SU-DHL-6 (cell line): ENCODE data around the gene SETSIP.
"Not testable (repeated sequence)": the region's sequence is repeated elsewhere in the genome, so short reads cannot be mapped to it uniquely, and the experiment has no call there.

Experiments used
- H2AFZ ChIP-seq: fragments of 200-600 bp; sonication (generic); 2 replicates; pipeline ENCODE4 v1.6.1; 2014; ENCODE audit warnings: low read depth, mild to moderate bottlenecking, moderate library complexity, mixed read lengths, antibody characterized with exemption, low read length; ENCODE audit not compliant: severe bottlenecking
- H3F3A ChIP-seq: fragments of 200-600 bp; shearing (Covaris generic); 2 replicates; pipeline ENCODE4 v1.6.0; 2016; ENCODE audit warnings: antibody characterized with exemption, mild to moderate bottlenecking; ENCODE audit not compliant: insufficient read depth
- H3K27ac ChIP-seq: fragments of 200-600 bp; sonication (generic); 2 replicates; pipeline ENCODE4 v1.5.1; 2016; ENCODE audit warnings: low read depth, mild to moderate bottlenecking, low read length, moderate library complexity, mixed read lengths
- H3K27me3 ChIP-seq: fragments of 200-600 bp; sonication (generic), shearing (Covaris generic); 2 replicates; pipeline ENCODE4 v1.6.0; 2014; ENCODE audit warnings: mild to moderate bottlenecking, low read length
- H3K36me3 ChIP-seq: fragments of 200-600 bp; sonication (generic); 2 replicates; pipeline ENCODE4 v1.6.1; 2014; ENCODE audit warnings: mild to moderate bottlenecking, low read length, mixed read lengths
- H3K4me2 ChIP-seq: fragments of 300-600, 200-600 bp; shearing (Covaris generic), sonication (generic); 2 replicates; pipeline ENCODE4 v1.6.0; 2014; ENCODE audit warnings: low read length, low read depth, mild to moderate bottlenecking; ENCODE audit not compliant: poor library complexity, severe bottlenecking
- H3K4me3 ChIP-seq: fragments of 200-600 bp; sonication (generic); 2 replicates; pipeline ENCODE4 v1.5.1; 2014; ENCODE audit warnings: antibody characterized with exemption, low read length, mild to moderate bottlenecking, mixed read lengths; ENCODE audit not compliant: insufficient read depth, poor library complexity, severe bottlenecking
- H3K79me2 ChIP-seq: fragments of 200-600 bp; sonication (generic); 2 replicates; pipeline ENCODE4 v1.6.1; 2014; ENCODE audit warnings: mild to moderate bottlenecking, low read length, moderate library complexity; ENCODE audit not compliant: insufficient read depth
- H3K9ac ChIP-seq: fragments of 200-600 bp; sonication (generic); 2 replicates; pipeline ENCODE4 v1.7.0; 2014; ENCODE audit warnings: mild to moderate bottlenecking, low read length
- H3K9me2 ChIP-seq: fragments of 200-600 bp; sonication (generic); replicated peaks from 2 replicates; pipeline ENCODE4 v1.6.1; 2014; ENCODE audit warnings: low read length; ENCODE audit not compliant: insufficient read depth
- H3K9me3 ChIP-seq: fragments of 200-600 bp; sonication (generic); 2 replicates; pipeline ENCODE4 v1.6.1; 2014; ENCODE audit warnings: low read length, mixed read lengths; ENCODE audit not compliant: insufficient read depth
- H4K20me1 ChIP-seq: fragments of 200-600 bp; sonication (generic); 2 replicates; pipeline ENCODE4 v1.6.1; 2014; ENCODE audit warnings: low read depth, mild to moderate bottlenecking, antibody characterized with exemption, low read length, moderate library complexity, mixed read lengths
- CTCF ChIP-seq: fragments of 200-600 bp; sonication (generic); IDR thresholded peaks from one replicate; pipeline ENCODE4 v1.5.1; 2017; ENCODE audit warnings: antibody characterized with exemption, mild to moderate bottlenecking, low read length, moderate library complexity; ENCODE audit not compliant: insufficient read depth, poor library complexity, severe bottlenecking
- EZH2phosphoT487 ChIP-seq: fragments of 200-600 bp; sonication (generic), shearing (Covaris generic); conservative IDR thresholded peaks from 2 replicates; pipeline ENCODE4 v1.6.1; 2018; ENCODE audit warnings: mild to moderate bottlenecking, antibody characterized with exemption, low read length, moderate library complexity, mixed read lengths

Gene SETSIP

DNA sequence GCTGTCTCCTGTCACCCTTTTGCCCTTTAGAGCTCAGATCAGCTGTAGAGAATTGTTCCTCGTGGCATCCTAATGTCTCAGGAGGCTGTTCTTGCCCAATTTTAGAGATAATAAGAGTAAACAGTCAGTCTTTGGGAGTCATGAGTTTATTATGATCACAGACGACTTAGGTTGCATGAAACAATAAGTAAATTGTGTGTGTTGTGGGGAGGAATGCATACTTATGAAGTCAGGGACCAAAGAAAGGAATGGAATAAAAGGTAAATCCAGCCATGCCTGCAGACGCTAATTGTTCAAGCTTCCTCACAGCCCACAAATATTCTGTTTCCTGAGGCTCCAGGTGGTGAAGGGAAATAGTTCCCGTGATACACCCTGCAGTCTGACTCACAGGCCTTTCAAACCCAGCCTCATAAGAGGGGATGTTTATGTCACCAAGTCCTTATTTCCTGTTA lies 44.5 kb downstream of the SETSIP start:
- no peak overlapping the region for H2AFZ ChIP-seq
- no peaks in the 10 kb centered on the region for H3K9me3 ChIP-seq
- H3F3A ChIP-seq = no peaks in the 10 kb centered on the region
- no peak overlapping the region for H3K4me3 ChIP-seq
- H3K79me2 ChIP-seq = no peaks in the 10 kb centered on the region
- H3K27me3 ChIP-seq = no peaks in the 10 kb centered on the region; the same call in 1 of the 2 replicates
- H3K27ac ChIP-seq = no peak overlapping the region
- H3K36me3 ChIP-seq = no peaks in the 10 kb centered on the region
- H4K20me1 ChIP-seq = no peaks in the 10 kb centered on the region
- TF ChIP-seq CTCF = no peak
- TF ChIP-seq EZH2phosphoT487 = no peak
- H3K4me2 ChIP-seq = no peak overlapping the region
- no peaks in the 10 kb centered on the region for H3K9me2 ChIP-seq
- H3K9ac ChIP-seq = no peak overlapping the region

GRCh38 chr1:92029241-92029922 lies 45.8 kb downstream of the SETSIP start:
- Histone ChIP-seq H2AFZ (no peak overlapping the region), H3K27me3 (no peaks in the 10 kb centered on the region; the same call in 1 of the 2 replicates), H3F3A (no peaks in the 10 kb centered on the region), H3K4me2 (no peak overlapping the region), H3K36me3 (no peaks in the 10 kb centered on the region), H3K9ac (no peak overlapping the region), H3K27ac (no peak overlapping the region), H4K20me1 (no peaks in the 10 kb centered on the region), H3K4me3 (no peak overlapping the region), H3K79me2 (no peaks in the 10 kb centered on the region), H3K9me3 (no peaks in the 10 kb centered on the region), H3K9me2 (no peaks in the 10 kb centered on the region)
- TF ChIP-seq CTCF (no peak), EZH2phosphoT487 (no peak)

- H4K20me1 ChIP-seq = no peaks in the 10 kb centered on the region
- H3K9me3 ChIP-seq = no peaks in the 10 kb centered on the region
- H3K9me2 ChIP-seq = no peaks in the 10 kb centered on the region
- no peaks in the 10 kb centered on the region for H3K36me3 ChIP-seq
- no peak overlapping the region for H3K9ac ChIP-seq
- H3K4me3 ChIP-seq = no peak overlapping the region
- H3F3A ChIP-seq = no peaks in the 10 kb centered on the region
- H3K27me3 ChIP-seq = no peaks in the 10 kb centered on the region; the same call in 1 of the 2 replicates
- H2AFZ ChIP-seq = no peak overlapping the region
- no peak overlapping the region for H3K4me2 ChIP-seq
- H3K79me2 ChIP-seq = no peaks in the 10 kb centered on the region
- TF ChIP-seq EZH2phosphoT487 = no peak
- no peak overlapping the region for H3K27ac ChIP-seq
These were observed 48.4 kb downstream of the SETSIP start for GRCh38 chr1:92026806-92027205.

- H3K79me2 ChIP-seq, H3K4me2 ChIP-seq, H3F3A ChIP-seq, H3K9me2 ChIP-seq, H3K27ac ChIP-seq, H3K4me3 ChIP-seq, H3K36me3 ChIP-seq, H3K27me3 ChIP-seq, H3K9me3 ChIP-seq, H3K9ac ChIP-seq, H4K20me1 ChIP-seq, H2AFZ ChIP-seq: not testable (repeated sequence)
These were observed 49.2 kb downstream of the SETSIP start for GRCh38 chr1:92026042-92026441.
